NCI-H526 (cell line): Measurements from ENCODE around the gene THAP10.
"Not testable (repeated sequence)": the region's sequence is repeated elsewhere in the genome, so short reads cannot be mapped to it uniquely, and the experiment has no call there.

ENCODE experiments used
- DNase-seq, 2 experiments: peaks; one replicate each; lab custom pipeline; 2025; lab: John Stamatoyannopoulos, UW

The THAP10 gene

GRCh38 chr15:70876683-70877082 is 15.6 kb downstream of the THAP10 start:
- no peak for DNase-seq

DNA sequence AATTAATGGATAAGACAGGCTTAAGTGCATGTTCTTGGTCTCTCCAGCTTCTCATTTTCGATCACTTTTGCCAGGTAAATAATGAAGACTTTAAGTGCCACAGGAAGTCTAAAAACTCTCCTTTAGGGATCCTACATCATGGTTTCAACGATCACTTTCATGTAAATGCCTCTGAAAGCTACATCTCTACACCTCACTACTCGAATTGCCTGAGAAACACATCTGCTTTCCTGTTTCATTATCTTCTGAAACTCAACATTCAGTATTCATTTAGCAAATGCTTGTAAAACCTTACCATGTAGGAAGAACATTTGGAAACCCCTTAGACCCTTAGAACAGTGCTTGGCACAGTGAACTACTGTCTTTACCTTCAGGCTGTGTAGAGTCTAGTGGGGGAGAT is 16.2 kb downstream of the THAP10 start:
- no peak for DNase-seq

DNA sequence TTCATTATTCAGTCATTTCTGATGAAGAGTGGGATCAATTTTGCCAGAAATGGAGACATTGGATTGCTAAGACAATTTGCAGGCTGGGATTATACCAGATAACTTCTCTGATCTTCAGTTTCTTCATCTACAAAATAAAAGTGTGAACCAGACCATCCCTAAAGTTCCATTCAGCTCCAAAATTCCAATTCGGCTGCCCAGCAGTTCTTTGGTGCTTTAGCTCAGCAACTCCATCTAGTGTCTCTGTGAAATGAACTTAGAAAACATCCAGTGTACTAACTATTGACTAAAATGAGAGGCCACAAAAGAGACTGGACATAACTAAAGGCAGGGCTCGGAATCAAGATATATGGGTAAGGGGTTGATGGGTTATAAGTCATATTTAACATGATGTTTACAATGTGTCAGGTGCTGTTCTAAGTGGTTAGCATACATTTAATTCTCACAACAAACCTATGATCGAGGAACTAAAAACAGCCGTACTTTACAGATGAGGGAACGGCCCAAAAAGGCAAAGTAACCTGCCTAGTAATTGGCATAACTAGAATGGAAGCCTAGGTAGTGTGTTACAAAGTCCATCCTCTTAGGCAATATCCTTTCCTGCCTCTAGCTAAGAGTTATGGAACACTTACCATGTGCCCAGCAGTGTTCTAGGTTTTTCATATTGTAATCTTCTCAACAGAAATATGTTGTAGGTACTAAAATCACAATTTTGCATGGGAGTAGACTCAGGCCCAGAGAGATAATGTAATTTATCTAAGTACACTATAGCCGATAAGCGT is 17.0 kb downstream of the THAP10 start:
- DNase-seq = peak in 1 of 2 experiments; percentile 23

DNA sequence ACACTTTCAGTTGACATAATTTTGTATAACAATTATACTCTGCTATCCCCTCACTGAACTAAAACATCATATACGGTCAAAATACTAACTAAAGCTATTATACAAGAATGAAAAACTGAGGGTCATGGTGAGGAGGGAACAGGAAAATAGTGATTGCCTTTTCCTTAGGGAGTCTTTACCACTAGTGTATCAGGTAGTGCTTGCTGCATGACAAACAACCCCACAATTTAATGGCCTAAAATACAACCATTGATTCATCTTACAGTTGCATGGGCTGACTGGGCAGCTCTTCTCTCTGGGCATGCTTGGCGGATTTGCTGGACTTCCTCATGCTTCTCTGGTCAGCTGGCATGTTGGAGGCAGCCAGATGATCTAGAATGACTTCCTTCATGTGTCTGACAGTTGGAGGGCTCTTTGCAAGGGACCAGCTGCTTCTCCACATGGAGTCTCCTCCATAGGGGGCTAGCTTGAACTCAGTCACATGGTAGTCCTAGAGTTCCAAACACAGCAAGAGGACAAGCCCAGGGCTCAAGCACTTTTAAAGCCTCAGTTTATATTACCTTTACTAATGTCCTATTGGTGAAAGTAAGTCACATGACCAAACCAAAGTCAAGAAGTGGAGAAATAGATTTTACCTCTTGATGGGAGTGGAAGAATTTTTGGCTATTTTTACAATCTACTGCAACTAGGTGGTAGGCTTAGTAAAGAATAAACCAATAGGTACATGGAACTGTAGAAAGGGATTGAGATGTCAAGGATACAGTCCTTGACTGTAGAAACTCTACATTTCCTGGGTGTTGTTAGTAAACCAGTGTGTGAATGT is 18.8 kb downstream of the THAP10 start:
- no peak for DNase-seq

DNA sequence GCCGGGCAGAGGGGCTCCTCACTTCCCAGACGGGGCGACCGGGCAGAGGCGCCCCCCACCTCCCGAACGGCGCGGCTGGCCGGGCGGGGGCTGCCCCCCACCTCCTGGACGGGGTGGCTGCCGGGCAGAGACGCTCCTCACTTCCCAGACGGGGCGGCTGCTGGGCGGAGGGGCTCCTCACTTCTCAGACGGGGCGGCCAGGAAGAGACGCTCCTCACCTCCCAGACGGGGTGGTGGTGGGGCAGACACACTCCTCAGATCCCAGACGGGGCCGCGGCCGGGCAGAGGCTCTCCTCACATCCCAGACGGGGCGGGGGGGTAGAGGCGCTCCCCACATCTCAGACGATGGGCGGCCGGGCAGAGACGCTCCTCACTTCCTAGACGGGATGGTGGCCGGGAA is 20.7 kb downstream of the THAP10 start:
- not testable (repeated sequence) for DNase-seq

- DNase-seq = no peak
Measured at GRCh38 chr15:70870051-70870450, 22.2 kb downstream of the THAP10 start.

DNA sequence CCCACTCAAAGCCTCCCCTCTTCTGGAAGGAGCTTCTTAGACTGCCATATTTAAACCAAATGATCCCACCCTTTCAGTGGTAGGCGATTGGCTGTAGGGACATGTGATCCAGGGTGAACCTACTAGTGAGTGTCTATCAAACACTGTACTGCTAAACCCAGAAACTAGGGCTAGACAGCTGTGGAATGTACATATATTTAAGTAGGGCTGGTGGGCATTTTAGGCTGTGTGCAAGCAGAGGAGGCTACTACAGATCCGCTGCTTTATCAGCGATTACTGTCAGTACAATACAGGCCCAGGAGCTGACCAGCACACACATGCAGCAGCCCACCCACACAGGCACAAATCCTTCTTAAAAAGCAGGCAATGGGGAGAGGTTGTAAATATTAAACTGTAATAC is 22.9 kb downstream of the THAP10 start:
- no peak for DNase-seq

DNA sequence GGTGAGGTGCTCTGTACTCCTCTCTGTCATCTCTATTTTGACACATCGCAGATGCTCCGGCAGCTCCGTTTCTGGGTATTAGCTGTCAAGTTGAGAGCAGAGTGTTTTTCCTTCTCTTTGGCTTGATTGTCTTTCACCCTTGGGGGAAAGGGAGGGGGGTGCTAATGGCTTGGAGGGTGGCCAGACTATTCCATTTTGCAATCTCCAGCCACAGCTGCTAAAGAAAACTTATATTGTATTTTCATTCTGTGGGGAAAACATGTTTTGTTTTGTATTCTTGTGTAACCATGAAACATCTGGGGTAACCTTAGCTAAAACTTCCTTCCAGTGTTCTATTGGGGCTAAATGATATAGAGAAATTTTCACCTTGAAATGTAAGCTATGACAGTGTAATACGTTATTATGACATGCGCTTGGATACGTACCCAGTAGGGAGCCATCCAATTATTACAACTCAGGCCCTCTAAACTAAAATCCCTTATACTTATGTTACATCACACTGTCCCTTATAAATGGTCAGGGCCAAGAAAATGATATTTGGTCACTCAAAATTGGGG is 24.2 kb downstream of the THAP10 start:
- DNase-seq = no peak

DNA sequence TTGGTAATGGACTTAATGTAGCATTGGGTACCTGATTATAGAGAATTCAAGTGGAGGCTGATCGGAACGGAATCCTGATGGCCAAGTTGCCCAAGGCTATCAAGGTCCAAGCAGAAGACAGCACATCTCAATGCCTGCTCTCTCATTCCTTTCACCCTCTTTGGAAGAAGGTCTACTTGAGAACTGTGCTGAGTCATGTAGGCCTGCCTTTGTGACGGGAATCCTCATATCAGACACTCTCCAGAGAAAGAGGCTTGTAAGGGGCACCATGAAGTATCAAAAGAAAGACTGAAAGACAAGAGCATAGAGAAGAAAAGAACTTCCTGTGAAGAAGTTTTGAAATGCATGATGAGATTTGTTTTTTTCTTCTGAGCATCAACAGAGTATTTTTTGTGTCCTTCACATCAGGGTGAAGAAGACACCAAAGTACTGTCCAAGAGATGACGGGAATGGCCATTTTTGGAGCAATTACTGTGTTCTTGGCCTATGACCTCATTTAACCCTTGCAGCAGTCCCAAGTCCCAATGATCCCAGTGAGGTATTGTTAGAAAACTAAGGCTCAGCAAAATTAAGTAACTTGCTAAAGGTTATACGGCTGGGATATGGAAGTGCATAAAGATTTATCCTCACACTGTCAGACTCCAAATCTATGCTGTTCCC is 25.1 kb downstream of the THAP10 start:
- no peak for DNase-seq

DNA sequence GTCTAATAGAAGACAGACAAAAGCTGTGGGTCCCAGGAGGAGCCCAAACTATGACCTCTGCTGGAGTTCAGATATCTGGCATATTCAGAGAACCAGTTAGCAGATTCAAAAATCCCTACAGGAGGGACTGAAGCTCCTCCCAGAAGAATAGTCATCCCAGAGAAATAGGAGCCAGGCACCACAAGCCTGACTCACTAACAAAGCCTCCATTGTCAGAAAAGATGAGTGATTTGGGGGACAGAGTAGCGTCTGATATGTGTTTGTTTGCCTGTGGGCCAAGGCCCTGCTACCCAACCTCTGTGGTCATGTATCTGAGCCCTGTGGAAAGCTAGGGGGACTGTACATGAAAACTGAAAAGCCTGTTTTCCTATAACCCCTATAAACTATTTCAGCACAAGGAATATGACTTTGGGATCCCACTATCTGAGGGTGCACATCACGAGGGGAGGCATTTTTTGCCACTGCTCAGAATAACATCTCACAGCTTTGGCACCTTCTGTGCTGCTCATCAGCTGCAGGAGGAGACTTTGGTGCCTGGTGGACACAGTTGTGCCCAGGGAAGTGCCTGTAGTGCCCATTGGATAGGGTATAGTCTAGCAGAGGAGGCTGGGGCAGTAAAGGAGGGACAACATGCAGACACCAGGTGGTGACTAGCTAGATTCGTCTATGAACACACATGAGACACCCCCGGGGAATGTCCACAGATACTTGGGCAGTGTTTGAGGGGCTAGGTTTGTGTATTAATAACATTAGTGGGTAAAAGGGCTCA is 28.6 kb downstream of the THAP10 start:
- peak in 1 of 2 experiments; percentile 34 for DNase-seq

DNA sequence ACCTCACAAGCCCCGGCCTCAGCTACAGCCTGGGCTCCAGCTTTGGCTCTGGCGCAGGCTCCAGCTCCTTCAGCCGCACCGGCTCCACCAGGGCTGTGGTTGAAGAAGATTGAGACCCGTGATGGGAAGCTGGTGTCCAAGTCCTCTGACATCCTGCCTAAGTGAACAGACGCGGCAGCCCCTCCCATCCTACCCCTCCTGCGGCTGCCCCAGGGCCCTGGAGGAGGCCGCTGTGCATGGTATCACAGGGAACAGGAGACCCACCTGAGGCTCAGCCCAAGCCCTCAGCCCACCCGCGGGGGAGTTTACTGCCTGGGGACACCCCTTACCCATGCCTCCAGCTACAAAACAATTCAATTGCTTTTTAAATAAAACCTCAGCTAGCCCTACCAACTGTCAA is 32.2 kb downstream of the THAP10 start:
- no peak for DNase-seq

DNA sequence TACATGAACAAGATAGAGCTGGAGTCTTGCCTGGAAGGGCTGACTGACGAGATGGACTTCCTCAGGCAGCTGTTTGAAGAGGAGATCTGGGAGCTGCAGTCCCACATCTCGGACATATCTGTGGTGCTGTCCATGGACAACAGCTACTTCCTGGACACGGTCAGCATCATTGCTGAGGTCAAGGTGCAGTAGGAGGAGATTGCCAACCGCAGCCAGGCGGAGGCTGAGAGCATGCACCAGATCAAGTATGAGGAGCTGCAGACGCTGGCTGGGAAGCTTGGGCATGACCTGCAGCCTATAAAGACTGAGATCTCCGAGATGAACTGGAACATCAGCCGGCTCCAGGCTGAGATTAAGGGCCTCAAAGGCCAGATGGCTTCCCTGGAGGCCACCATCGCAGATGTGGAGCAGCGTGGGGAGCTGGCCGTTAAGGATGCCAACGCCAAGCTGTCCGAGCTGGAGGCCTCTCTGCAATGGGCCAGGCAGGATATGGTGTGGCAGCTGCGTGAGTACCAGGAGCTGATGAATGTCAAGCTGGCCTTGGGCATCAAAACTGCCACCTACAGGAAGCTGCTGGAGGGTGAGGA is 32.8 kb downstream of the THAP10 start:
- DNase-seq = no peak

- not testable (repeated sequence) for DNase-seq
Measured at GRCh38 chr15:70858614-70859321, 33.5 kb downstream of the THAP10 start.

DNA sequence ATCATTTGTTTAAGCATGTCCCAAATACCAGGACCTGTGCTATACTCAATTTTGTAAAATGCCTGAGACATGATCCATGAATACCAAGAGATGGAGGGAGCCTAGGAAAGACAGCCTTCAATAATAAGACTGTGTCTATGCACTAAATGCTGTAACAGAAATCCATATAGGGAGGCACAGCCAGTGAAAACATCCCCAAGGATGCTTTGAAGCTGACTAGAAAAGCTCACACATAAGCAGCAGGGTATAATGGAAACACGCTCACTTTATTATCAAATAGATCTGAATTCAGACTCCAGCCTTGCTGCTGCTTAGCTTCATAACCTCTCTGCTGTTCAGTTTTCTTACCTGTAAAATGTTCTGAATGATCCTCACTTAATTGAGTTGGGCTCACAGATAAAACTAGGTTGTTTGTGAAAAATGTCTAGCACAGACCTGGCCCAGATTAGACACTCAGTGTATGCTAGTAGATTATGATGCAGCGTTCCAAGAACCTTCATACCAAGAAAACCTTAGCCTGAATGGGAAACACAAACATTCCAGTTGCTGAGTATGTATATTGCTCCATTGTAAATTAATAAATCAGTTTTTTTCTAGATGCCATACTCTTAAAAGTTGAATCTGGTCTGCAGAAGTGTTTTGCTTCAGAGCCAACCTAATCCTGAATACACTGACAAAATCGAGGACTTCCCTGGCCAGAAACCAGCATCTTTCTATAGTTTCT is 34.5 kb downstream of the THAP10 start:
- DNase-seq = no peak

GRCh38 chr15:70856884-70857561 is 35.2 kb downstream of the THAP10 start:
- no peak for DNase-seq

DNA sequence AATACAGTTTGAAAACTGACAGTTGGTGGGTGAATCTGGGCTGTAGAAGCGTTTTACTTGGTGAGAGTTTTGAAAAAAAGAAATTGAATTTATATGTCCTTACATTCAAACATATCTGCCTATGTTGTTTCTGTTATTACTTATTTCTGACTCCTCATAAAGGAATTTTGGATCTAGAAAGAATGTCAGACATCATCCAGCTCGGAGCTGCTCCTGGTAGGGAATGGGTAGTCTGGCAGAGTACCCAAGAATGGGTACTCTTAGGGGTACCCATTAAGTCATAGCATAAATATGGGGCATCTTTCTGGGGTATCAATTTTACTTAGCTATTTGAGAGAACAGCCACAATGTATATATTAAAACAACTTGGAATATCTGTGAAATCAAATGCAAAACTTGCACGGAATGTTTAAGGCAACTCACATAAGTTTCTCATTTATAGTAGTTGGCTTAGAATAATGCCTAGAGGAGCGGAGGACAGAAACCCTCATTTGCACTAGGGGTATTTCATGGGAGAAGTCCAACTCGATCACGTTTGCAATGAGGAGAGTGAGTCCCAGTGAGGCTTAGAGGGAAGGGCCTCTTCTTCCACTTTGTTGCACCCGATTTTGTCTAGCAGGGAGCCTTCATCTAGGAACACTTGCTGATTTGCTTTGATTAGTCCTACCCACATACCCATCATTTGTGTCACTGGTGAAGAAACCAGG is 35.9 kb downstream of the THAP10 start:
- no peak for DNase-seq

GRCh38 chr15:70855764-70856163 is 36.5 kb downstream of the THAP10 start:
- no peak for DNase-seq

DNA sequence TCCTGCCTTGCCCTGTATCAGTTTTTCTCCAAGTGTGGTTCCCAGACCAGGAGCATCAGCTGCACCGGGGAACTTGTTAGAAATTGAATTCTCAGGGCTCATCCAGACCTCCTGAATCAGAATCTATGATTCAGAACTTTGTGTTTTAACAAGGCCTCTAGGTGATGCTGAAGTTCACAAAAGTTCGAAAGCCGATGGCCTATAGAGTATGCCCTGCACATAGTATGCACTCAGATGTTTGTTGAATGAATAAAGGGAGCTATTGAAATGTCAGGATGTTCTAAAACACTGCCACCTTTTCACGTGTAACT is 37.6 kb downstream of the THAP10 start:
- no peak for DNase-seq
